Measurements from ENCODE around the gene P3H3.
"Not testable (repeated sequence)": the region's sequence is repeated elsewhere in the genome, so short reads cannot be mapped to it uniquely, and the experiment has no call there.

The P3H3 gene

GRCh38 chr12:6888360-6888759 is 60.2 kb downstream of the P3H3 start:
- no peak for DNase-seq (ENCODE audit: low read depth in 2 of 2)

GRCh38 chr12:6888794-6889193 is 60.6 kb downstream of the P3H3 start:
- not testable (repeated sequence) for DNase-seq (ENCODE audit: low read depth in 2 of 2)

All from stimulated activated CD8-positive, alpha-beta memory T cell treated with anti-CD3 and anti-CD28 coated beads, Interleukin-2, amount 100 ng/mL, for 48 hours (primary cell).